ENCODE measurements around the gene RNF44.

DNA sequence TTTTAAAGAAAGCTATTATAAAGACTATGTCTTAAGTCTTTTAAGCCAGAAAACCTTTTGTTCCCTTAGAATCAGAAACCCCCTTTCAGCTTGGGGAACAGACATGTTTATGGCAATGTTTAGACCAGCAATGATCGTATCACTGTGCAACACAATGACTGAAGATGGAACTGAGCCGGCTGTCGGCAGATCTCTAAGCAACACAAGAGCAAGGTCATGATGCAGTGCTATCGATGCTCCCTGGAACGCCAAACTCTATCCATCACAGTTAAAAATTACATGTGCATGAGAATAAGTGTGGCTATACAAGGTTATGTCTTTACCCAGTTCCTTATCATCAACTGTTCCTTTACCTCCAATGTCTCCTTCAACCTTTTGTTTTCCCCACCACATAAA lies 1.8 kb upstream of the RNF44 start:
- TF ChIP-seq, protein P1, sequence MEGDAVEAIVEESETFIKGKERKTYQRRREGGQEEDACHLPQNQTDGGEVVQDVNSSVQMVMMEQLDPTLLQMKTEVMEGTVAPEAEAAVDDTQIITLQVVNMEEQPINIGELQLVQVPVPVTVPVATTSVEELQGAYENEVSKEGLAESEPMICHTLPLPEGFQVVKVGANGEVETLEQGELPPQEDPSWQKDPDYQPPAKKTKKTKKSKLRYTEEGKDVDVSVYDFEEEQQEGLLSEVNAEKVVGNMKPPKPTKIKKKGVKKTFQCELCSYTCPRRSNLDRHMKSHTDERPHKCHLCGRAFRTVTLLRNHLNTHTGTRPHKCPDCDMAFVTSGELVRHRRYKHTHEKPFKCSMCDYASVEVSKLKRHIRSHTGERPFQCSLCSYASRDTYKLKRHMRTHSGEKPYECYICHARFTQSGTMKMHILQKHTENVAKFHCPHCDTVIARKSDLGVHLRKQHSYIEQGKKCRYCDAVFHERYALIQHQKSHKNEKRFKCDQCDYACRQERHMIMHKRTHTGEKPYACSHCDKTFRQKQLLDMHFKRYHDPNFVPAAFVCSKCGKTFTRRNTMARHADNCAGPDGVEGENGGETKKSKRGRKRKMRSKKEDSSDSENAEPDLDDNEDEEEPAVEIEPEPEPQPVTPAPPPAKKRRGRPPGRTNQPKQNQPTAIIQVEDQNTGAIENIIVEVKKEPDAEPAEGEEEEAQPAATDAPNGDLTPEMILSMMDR (IDR thresholded peaks at IDR 0.05; ENCODE audit: insufficient read depth, low read length, poor library complexity, severe bottlenecking), result no peak
- TF ChIP-seq EZH2phosphoT487 (conservative IDR thresholded peaks at IDR 0.05; ENCODE audit: low read length), result no peak

Measured in SU-DHL-6 (cell line).